Measurements from ENCODE around the gene SGMS1.

Gene SGMS1

DNA sequence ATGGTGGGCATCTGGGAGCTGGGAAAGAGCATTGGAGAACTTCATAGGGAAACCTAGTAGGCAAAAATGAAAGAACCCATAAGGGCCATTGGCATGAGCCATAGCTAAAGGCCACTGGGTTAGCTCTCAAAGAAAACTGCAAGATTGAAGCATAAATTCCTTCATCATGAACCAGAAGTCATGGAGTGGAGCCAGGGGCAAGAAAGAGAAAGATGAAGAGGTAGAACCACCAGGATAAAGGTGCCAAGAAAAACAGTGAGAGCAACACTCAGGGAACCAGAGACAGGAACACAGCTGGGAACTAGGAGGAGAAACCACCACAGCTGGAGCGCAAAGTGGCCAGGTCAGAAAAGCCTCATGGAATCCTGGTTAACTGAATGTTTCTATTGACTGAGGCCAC, 11.5 kb upstream of the SGMS1 start:
- no peak for DNase-seq

DNA sequence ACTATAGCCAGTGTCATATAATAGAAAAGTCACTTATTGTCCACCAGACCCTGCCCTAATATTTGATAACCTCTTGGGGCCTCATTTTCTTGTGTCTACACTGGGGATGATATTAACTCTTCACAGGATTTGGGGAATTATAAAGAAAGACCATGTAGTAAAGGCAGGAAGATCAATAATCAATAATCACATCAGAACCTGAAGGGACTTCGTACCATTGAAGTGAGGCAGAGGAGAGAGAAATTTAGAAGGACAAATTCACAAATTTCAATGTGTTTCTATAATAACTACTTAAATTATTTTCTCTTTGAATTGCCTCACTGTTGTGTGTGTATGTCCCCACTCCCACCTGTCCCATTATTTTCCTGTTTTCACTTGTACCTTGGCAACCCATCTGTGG, 10.7 kb upstream of the SGMS1 start:
- no peak for DNase-seq

DNA sequence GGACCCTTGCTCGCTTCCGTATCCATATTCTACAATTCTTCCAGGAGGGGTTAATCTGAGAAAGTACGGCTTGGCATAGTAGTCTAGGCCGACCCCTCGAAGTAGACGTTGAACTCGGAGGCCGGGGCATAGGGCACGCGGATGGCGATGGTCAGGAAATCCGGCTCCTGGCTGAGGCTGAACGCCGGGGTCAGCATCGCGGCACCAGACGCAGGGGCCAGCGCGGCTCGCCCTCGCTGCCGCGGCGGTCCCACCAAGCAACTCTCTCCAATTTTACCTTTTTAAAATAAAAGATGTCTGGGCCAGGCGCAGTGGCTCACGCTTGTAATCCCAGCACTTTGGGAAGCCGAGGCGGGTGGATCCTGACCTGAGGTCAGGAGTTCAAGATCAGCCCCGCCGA, 7.3 kb upstream of the SGMS1 start:
- DNase-seq, result no peak

DNA sequence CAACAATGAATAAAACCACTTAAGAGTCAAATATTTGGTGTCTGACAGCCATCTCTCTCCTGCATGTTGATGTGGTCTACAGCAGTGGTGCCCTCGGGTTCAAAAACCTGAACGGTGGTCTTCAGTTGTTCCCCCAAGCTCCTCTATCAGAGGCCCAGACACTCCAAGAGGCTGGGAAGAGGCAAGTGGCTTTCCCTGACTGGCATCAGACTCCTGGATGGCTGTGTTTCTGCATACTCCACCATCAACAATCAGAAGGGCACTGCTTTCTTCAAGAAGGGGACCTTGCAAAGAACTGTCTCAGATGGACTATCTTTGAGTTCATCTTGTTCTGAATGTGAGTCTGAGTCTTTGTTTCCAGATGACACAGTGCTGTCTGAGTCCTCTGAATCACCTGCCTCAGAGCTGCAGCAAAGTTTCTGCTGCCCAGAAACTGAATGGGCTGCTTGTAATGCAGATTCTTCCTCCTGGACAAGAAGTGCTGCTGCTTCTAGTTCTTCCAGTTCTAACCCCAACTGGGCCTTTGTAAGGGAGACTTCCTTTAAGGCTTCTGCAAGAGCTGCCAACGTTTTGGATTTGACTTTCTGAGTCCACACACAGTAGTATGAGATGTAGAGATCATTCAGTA, 5.9 kb upstream of the SGMS1 start:
- no peak for DNase-seq

DNA sequence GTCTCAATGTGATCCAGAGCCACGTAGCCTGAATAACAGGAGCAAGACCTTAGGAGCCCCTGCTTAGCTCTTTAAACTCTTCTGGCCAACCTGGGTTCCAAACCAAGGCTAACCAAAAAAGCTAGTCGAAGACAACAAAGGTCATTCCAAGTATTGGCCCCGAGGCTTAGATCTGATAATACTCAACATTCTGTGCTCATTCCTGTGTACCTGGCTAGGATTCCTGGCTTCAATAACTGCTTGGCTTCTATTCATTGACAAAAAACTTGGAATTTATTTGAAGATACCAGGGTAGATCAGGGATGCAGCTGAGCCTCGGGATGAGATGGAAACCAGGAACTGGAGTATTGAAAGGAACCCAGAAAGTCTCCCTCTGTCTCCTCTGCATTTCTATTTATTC, 4.1 kb upstream of the SGMS1 start:
- no peak for DNase-seq

DNA sequence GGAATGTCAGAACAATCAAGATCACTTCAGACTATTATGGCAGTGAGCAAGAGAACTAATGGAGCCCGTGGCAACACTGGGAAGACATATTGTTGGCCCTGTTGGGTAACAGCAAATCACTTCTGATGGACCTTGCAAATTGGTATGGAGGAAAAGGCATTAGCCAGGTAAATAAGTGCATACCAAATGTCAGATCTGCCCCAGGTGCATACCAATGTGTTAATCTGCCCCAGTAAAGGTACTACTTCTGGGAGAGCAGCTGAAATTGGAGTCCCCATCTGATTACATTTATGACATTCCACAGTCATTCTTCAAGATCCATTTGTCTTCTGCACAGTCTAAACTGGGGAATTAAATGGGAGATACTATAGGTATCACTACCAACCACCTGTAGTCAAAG, 3.7 kb upstream of the SGMS1 start:
- DNase-seq, result no peak

DNA sequence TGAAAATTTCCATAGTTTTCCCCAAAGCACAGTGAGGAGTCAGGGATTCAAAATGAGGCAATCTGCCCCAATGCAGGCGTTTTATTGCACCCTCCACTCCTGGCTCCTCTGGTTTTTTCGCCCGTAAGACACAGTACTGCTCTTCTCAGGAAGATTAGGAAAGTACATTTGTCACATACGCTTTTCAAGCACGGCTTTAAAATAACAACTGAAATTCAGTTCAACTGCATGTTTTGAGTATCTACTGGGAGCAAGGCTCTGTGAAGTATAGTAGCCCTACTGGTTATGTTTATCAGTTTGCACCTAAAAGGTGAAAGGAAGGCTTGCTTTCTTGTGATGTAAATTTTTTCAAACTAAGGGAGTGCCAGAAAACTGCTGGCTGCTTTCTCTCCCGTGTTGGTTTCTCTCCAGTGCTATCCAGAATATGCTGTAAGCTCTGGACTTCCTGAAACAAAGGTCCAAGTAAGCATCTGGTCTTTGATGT, 1.9 kb upstream of the SGMS1 start:
- no peak for DNase-seq

DNA sequence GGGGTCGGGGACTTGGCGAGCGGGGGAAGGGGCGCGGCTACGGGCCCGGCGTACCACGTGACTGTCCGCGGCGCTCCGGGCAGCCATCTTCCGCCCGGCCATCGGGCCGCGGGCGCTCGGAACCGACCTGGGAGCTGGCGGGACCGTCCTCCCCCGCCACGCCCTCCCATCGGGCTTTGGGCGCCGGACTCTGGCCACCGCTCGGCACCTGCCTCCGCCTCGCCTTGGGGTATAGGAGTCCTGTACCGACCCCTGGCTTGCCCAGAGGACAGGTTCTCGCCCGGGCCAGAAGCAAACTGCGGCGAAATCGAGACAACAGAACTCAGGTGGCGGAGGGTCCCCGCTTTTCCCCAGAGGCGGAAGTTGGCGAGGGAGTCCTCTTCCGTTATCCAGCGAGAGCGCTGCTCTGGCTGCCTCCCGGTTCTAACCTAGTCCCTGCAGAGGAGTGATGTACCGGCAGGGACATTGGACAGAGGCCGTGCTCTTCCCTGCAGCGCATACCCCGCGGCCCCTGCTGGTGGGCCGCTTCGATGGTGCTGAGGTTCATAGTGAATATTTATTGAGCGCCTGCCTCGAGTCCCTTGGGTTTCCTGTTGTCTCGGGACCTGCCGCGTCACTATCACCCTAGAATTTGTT, 1.2 kb upstream of the SGMS1 start:
- DNase-seq, result peak; percentile 46

DNA sequence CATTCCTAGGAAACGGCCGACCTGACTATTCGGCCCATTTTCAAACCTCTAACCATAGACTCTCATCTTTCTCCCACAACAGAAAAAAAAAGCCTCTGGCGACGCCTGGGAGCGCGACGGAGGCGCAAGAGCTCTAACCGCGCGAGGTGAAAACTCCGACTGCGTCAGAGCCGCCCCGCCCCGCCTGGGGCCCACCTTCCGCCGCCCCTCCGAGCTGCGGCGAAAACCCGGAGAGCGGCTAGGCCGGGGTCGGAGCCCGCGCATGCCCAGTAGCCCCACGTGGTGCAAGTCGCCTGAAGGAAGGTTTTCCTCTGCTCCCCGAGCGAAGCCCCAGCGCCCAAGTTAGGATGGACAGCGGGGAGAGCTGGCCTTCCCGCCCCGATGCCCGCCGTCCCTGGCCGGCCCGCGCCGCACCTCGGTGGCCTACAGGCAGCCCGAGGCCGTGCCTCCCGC, 683 bp upstream of the SGMS1 start:
- peak; percentile 95 for DNase-seq

DNA sequence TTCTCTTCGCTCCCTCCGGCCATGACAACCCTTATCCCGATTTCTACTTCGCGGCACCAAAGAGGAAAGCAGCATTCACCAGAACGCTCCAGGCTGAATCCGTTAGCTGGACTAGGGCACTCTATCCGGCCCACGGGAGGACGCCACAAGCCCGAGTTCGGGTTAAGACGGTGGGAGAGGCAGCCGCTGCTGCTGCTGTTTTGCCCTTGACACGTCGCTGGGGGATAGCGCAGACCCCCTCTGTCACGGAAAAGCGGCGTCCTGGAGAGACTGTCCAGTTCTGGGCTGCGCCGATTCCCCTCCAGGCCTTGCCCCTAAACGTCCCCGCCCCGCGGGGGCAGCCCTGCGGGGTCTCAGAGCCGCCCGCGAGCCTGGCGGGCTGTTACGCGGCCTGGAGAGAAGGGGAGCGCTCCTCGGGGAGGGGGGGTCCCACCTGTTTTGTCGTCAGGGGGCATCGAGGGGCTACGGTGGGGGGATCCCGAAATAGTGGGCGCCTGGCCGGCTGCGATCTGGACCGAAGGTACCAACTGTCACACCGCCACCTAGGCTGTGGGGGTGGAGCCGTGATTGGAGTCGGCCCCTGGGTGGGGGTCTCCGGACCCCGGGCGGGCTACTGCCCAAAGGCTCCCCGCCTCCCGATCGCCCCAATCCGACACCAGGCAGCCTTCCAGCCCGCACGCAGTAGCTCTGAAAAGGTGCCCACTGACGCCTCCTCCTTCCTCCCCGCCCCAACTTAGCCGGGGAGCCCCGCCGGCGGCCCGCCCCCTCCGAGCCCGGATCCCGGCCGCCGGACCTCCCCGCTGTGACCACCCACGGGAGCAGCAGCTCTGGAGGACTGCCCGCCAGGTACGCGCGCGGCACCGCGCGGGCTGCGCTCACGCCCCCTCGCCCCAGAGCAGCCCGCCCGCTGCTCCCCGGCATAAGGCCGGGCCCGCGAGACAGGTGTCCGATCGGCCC, 772 bp downstream of the SGMS1 start:
- DNase-seq, result peak; percentile 39

DNA sequence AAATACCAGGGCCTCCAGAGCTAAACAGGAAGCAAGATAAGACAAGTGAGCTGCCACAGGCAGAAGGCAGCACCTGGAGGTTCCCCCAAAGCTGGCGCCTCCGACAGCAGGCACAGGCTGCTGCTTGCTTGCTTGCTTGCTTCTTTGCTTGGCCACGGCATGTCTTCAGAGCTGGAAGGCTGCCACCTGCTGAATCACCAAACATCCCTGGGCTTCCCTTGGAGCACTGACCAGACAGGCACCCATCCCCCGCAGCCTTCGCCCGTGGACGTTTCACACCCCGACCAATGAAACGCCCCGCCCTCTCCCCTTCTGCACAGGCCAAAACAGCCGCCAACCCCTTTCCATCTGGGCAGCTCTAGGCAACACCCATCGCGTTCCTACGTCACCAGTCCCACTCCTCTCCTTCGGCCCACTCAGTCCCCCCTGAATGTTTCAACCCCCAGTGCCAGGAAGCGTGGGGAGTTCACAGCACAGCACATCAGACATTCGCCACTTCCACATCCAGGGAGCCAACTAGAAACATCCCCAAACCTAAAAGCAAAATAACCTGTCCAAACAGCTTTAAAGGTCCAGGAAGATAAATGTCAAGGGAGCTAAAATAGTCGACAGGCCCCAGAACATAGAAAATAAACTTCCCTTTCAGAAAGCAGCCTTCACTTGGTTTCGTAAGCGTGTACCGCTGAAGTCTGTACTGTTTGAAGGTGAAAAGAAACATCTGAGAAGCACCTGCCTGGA, 1.6 kb downstream of the SGMS1 start:
- peak; percentile 54 for DNase-seq

DNA sequence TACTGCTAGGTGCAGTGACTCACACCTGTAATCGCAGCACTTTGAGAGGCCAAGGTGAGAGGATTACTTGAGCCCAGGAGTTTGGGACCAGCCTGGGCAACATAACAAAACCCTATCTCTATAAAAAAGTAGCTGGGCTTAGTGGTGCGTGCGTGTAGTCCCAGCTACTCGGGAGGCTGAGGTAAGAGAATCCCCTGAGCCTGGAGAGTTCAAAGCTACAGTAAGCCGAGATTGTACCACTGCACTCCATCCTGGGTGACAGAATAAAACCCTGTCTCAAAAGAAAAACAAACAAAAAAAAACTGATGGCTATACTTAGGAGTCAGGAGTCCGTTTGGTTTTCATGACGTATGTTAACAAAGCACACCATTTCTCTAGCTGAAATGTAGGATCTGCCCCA, 2.9 kb downstream of the SGMS1 start:
- DNase-seq, result no peak

DNA sequence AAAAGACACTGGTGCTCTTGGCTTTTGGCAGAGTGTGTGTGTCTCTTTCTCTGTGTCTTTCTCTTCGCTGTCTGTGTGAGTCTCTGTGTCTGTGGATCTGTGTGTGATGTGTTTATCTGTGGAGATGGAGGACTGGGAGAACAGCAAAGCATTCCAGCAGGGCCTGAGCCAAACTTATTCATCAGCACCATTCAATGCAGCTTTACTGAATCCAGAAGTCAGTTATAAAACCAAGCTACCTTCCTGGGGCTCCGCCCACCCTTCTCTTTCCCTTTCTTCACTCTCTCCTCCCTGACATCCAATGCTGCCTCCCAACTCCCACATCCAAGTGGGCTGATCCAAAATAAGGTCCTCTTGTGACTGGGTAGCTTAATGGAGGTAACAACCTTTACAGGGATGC, 3.9 kb downstream of the SGMS1 start:
- no peak for DNase-seq

DNA sequence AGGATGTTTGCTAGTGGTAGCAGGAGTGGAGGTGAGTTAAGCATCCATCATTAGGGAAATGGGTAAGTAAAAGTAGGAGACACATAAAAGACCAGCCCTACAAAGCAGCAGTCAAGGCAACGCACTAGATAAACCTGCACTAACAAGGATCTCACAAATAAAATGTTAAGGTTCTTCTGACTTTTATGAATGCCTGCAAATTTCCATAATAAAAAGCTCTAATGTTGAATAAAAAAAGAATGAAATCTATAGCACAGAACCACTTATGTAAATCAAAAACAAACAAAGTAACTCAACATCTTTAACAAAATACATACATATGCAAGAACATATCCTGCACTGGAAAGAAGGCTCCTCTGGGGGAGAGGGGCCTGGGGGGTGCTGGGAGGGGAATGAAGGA, 4.6 kb downstream of the SGMS1 start:
- DNase-seq, result no peak

DNA sequence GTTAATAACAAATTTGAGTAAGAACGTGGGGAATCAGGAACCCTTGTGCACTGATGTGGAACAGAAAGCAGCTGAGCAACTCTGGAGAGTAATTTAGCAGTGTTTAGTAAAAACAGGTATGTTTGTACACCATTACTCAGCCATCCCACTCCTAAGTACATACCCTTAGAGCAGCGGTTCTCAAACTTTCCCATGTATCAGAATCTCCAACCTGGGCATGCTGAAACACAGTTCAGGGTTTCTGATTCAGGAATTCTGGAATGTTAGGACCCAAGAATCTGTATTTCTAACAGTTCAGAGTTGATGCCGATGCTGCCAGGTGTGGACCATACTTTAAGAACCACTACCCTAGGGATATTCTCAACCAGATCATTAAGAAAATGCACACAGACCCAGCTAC, 5.1 kb downstream of the SGMS1 start:
- no peak for DNase-seq

DNA sequence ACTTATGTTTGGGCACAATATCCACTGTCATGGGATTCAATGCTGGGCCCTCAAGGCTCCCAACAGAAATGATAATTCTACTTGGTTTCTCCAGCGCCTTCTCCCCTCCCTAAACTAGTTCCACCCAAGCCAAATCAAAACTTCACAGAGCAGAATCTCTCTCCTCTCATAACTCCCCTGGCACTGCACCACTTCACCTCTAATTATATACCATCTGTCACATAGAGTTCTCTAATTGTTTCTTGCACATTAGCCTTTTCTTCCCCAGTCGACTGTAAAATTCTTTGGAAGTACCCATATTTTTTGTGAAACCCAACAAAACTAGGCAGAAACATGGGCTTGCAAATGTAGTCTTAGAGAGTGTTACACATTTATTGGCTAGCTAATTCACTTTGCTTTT, 8.1 kb downstream of the SGMS1 start:
- DNase-seq, result no peak

DNA sequence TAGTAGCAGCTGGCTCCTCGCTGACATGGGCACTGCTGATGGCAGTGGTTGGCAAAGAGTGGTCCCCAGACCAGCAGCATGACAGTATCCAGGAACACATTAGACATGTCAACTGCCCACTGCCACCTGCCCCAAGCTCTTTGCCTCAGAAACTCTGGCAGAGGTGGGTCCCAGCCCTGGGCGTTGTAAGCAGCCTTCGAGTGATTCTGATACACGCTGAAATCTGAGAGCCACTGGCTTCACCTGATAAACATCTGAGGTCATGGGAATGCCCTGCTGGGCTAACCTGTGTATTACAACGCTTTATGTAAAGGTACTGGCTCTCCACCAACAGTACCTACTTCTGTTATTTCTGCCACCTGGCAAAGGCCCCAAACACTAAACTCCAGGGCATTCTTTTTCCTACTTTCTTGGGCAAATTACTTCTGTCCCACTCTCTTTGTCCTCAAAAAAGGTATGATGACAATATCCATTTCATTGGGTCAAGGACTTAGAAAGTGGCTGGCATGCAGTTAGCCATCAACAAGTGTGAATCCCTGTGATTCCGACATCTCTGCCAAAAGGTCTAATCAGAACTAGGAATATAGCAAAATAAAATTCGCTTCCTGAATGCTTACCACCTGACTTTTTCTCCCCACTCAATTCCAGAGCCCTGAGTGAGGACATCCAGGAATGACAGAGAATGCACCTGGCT, 9.2 kb downstream of the SGMS1 start:
- no peak for DNase-seq

DNA sequence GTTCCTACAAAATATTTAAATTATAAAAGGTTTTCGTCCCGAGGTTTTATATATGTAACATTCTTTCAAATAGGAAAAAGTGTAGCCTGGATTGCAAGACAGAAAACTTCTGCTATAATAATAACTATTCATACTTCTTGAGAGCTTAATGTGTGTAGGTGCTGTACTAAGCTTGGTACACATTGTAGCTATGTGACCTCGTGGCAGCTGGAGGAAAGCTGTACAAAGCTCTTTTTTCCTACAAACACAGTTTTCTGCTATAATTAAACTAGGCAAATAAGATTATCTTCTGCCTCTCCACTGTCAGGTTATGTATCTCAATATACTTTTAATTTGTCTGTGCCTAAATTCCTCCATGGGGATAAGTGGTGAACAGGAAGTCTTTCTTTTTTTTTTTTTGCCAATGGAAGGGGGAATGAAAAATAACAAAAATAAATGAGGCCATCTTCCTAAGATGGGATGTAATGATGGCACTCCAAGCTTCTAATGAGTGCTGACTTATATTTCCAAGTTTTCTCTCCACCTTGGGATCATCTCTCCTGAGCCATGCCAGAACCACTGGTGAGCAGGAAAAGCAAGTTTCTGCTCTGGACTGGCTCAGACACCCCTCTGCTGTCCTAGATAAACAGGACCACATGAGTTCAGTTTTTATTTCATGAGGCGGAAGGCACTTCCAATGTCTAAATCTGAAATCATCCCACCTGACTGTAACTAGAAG, 9.9 kb downstream of the SGMS1 start:
- DNase-seq, result no peak

DNA sequence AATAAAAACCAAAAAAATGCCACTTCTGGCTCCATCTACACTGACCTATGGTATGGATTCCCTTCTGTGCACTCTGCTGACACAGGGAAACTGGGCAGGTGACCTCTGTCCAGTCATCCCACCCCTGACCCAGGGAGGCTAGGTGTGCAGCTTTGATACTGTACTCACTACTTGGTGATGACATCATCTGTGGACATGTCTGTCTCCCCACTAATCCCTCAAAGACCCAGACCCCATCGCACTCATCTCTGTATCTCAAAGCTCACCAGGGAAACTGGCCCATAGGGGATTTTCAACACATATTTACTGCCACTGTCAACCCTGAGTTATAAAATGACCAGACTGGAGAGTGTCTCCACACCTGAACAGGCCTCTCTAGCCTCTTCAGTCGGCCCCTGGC, 10.6 kb downstream of the SGMS1 start:
- DNase-seq, result no peak

DNA sequence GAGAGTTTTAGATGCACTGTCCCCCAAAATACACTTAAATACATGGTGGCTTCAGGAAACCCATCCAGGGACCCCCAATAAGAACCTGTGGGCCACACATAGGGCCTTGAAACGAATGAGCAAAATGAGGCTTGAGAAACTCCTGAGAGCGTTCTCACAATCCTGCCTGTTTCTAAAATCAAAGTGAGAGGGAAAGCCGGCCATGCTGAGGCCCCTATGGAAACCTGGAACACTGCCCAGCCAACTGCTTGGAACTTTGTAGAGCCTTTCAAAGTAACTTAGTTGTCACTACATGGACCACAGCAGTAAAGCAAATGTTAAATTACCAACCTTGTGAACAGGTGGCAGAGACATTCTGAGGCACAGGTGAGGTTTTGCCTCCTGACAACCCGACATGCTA, 13.4 kb downstream of the SGMS1 start:
- DNase-seq, result no peak

DNA sequence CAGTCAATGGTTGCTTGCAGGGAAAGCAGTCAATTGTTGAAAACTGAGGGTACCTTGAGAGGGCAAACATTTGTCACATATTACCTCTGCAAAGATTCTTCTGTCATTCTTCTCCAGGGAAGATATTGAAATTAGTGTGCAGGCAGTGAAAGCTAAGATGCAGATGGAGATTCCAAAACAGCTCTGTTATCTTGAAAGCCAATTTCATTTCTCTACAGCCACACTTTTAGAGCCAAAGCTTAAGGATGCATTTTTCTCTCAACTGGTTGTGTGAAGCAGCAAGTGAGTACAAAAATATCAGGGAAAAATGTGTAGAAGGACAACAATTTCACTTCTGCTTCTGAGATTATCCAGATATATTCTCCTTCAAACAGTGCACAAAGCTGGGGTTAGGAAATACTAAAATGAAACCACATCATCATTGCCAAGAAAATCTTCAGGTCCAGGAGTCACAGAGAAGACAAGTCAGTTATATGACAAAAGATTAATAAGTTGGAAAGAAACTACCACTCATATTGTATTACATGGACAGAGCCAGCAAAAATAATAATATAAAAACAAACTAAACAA, 16.3 kb downstream of the SGMS1 start:
- DNase-seq, result no peak

DNA sequence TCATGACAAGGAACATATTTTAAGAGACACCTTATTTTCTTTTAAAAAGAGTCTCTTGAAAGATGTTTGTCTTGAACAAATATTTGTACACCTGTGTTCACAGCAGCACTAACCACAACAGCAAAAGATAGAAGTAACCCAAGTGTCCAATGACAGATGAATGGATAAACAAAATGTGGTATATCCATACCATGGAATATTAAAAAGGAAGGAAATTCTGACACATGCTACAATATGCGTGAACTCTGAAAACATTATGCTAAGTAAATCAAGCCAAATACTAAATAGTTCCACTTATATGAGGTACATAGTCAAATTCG, 17.8 kb downstream of the SGMS1 start:
- DNase-seq, result no peak
